Panc1 (cell line): Measurements from ENCODE around the gene TMEM208. TPM values are rescaled to one million over a fixed set of nuclear protein-coding genes. Genes with fewer than 3 reads are reported as not detected.

ENCODE experiments used
- ATAC-seq: fragments of 200-7000 bp; cut with Tn5 transposase; 2 replicates; pipeline ENCODE4 v1.9.1; 2020; ENCODE audit warnings: mild to moderate bottlenecking, moderate library complexity
- BruUV-seq: library from RNA; stranded (reverse); fragments of 400-500 nt; replicated peaks from 2 replicates; lab custom pipeline; 2021; lab: Mats Ljungman, UMichigan
- CTCF ChIA-PET: fragments of 300-600 bp; sonication (Branson Sonifier 250); formaldehyde crosslinking; loops from one replicate; lab custom pipeline; 2022; ENCODE audit warnings: antibody characterized with exemption; lab: Charles Lee
- POLR2A ChIA-PET: fragments of 300-600 bp; sonication (Branson Sonifier 250); formaldehyde crosslinking; loops from one replicate; lab custom pipeline; 2022; ENCODE audit warnings: antibody characterized with exemption; lab: Charles Lee
- DNase-seq: peaks from one replicate; pipeline ENCODE4 v3.0.0-alpha.2; 2010; ENCODE audit warnings: low read depth, low spot score
- H3K27ac ChIP-seq: 2 replicates; pipeline ENCODE4 v1.5.1; 2011; ENCODE audit warnings: mild to moderate bottlenecking, low read length, inconsistent platforms
- H3K27me3 ChIP-seq: fragments of 200-500 bp; sonication (Bioruptor generic); 2 replicates; pipeline ENCODE4 v1.6.0; 2014; ENCODE audit warnings: low read length, inconsistent platforms; ENCODE audit not compliant: control insufficient read depth, insufficient read depth
- H3K36me3 ChIP-seq: fragments of 200-500 bp; sonication (Bioruptor generic); 2 replicates; pipeline ENCODE4 v1.5.1; 2014; ENCODE audit warnings: inconsistent platforms, mild to moderate bottlenecking, low read length, moderate library complexity; ENCODE audit not compliant: control insufficient read depth, insufficient read depth
- H3K4me1 ChIP-seq: 2 replicates; pipeline ENCODE4 v1.5.1; 2011; ENCODE audit warnings: inconsistent platforms, mild to moderate bottlenecking, low read length, moderate library complexity; ENCODE audit not compliant: control insufficient read depth, insufficient read depth
- H3K4me3 ChIP-seq, 2 experiments: 2 replicates each; pipeline ENCODE4 v1.5.1; 2011 to 2012; ENCODE audit warnings: low read depth in 2 of 2, low read length in 2 of 2, mild to moderate bottlenecking in 2 of 2, inconsistent platforms in 1 of 2, moderate library complexity in 1 of 2
- H3K9me3 ChIP-seq: fragments of 200-500 bp; sonication (Bioruptor generic); 2 replicates; pipeline ENCODE4 v1.5.1; 2014; ENCODE audit warnings: low read depth, mild to moderate bottlenecking, inconsistent platforms, low read length, moderate library complexity; ENCODE audit not compliant: control insufficient read depth, insufficient read depth
- CTCF ChIP-seq: fragments of 450-650 bp; IDR thresholded peaks from 2 replicates; pipeline ENCODE4 v1.5.1; 2017; ENCODE audit warnings: mild to moderate bottlenecking
- POLR2AphosphoS5 ChIP-seq: IDR thresholded peaks from 2 replicates; pipeline ENCODE4 v1.6.1; 2012; ENCODE audit warnings: mild to moderate bottlenecking, low read depth, low read length, moderate library complexity
- REST ChIP-seq, 2 experiments: IDR thresholded peaks; 2 replicates each; pipeline ENCODE4 v1.6.1; 2011 to 2012; ENCODE audit warnings: low read depth in 2 of 2, control low read depth in 1 of 2, low read length in 1 of 2, mild to moderate bottlenecking in 1 of 2, moderate library complexity in 1 of 2; ENCODE audit not compliant: insufficient read depth in 1 of 2
- SIN3A ChIP-seq: IDR thresholded peaks from 2 replicates; pipeline ENCODE4 v1.6.1; 2012; ENCODE audit warnings: low read depth, mild to moderate bottlenecking, low read length, moderate library complexity, borderline replicate concordance; ENCODE audit not compliant: insufficient read depth
- TCF7L2 ChIP-seq: IDR thresholded peaks from 2 replicates; pipeline ENCODE4 v1.6.1; 2011; ENCODE audit warnings: mild to moderate bottlenecking, low read depth, low read length, inconsistent platforms
- in situ Hi-C: cut with HindIII; loops from 2 replicates; pipeline ENCODE4 v1.10.0; 2016; ENCODE audit warnings: low sequenced_read_pairs, low pct_unique_long_range_greater_than_20kb
- intact Hi-C: fragments of 100-400 bp; cut with micrococcal nuclease; formaldehyde crosslinking; loops from one replicate; pipeline ENCODE4 v1.10.0; 2022; ENCODE audit not compliant: unreplicated experiment
- total RNA-seq: library from RNA; stranded (reverse); gene quantifications from one replicate; pipeline ENCODE4 v1.2.1, GENCODE V29; 2021; ENCODE audit not compliant: unreplicated experiment

The TMEM208 gene
- total RNA-seq, 1 experiment from 2014 or later: 25.6 TPM

DNA sequence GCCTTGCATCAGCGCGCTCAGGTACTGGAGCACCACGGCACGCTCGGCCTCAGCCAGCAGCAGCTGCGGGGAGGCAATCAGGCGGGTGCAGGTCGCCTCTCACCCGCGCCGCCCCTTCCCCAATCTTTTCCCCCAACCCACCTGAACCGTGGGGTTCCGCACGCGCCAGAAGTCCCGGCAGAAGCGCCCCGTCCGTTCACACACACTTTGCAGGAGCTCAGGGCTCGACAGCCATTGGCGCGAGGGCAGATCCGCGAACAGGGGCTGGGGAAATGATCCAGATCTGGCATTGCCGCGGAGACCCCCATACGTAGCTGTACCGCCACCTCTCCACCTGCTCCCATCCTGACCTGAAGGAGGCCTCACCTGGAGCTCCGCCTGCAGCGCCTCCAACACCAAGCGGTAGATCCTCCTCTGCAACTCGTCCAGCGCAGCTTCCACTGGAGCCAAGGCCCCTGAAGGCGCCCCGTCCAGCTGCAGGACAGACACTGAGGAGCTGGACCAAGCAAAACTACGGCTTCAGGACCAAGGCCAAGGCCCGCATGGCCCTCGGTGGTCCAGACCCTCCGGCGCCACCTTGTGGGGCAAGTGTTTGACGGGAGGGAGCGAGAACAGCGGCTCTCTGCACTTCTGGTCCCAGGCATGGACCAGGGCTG, 41.8 kb upstream of the TMEM208 start:
- DNase-seq: peak; percentile 39
- H3K9me3 ChIP-seq: no peaks in the 10 kb centered on the region
- CTCF ChIA-PET: interaction anchor here (0.7 kb wide), 1 partner anchor 14 kb away, joined by 4 read pairs; the partner anchor contains the start of gene NOL3
- in situ Hi-C loops (no loop called here), intact Hi-C loops (loop anchor here (10.0 kb wide), 1 partner anchor 230 kb away; no protein-coding TSS in a partner anchor)
- H3K27me3 ChIP-seq: no peaks in the 10 kb centered on the region
- ATAC-seq: peak; percentile 71
- no peak overlapping the region for H3K4me3 ChIP-seq
- BruUV-seq: no TSS peak
- no peak overlapping the region for H3K27ac ChIP-seq
- H3K4me1 ChIP-seq: peaks cover 8% of the 10 kb centered on the region
- TF ChIP-seq SIN3A (peak; percentile 77; the same call in 1 of the 2 replicates), POLR2AphosphoS5 (no peak), CTCF (peak; percentile 84; the same call in 1 of the 2 replicates), REST (IDR thresholded peaks at IDR 0.05; ENCODE audit: insufficient read depth in 1 of 2, low read depth in 2 of 2, low read length in 1 of 2) (peak; percentile 95 to 99), TCF7L2 (no peak)
- H3K36me3 ChIP-seq: peaks cover 4% of the 10 kb centered on the region; the same call in 1 of the 2 replicates
- POLR2A ChIA-PET: no interaction called here

DNA sequence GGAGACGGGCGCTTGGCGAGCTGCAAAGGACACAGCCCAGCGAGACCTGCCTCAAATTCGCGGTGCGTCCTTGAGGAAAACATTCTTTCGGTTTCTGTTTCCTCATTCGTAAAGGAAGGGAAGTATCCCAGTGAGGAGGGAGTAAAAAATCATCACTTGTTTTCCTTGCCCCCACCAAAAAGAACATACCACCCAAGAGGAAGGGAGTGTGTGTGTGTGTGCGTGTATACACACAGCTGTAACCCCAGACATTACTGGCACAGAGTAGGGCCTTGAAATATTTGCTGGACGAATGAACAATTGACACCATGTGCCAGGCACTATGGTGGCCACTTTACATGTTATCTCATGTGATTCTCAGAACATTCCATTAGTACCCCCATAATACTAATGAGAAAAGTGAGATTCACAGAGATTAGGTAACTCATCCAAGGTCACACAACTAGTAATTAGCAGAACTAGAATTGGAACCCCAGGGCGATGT, 41.2 kb upstream of the TMEM208 start:
- TF ChIP-seq SIN3A (no peak), REST (IDR thresholded peaks at IDR 0.05; ENCODE audit: insufficient read depth in 1 of 2, low read depth in 2 of 2, low read length in 1 of 2) (no peak), POLR2AphosphoS5 (no peak), TCF7L2 (no peak), CTCF (no peak; the same call in 1 of the 2 replicates)
- peaks cover 12% of the 10 kb centered on the region for H3K4me1 ChIP-seq
- H3K4me3 ChIP-seq: 0 out of 4 replicates have a peak overlapping the region, but pooled peaks of 1 of the 2 experiments have one; percentile 0
- no peak for DNase-seq
- intact Hi-C loops (loop anchor here (10.0 kb wide), 1 partner anchor 231 kb away; no protein-coding TSS in a partner anchor), in situ Hi-C loops (no loop called here)
- ChIA-PET CTCF (interaction anchor here (0.7 kb wide), 1 partner anchor 15 kb away, joined by 4 read pairs; the partner anchor contains the start of gene NOL3), POLR2A (no interaction called here)
- H3K27ac ChIP-seq: no peak overlapping the region
- ATAC-seq: no peak
- peaks cover 4% of the 10 kb centered on the region; the same call in 1 of the 2 replicates for H3K36me3 ChIP-seq
- H3K27me3 ChIP-seq: no peaks in the 10 kb centered on the region
- BruUV-seq: no TSS peak
- H3K9me3 ChIP-seq: no peaks in the 10 kb centered on the region
